GM12878 (cell line): ENCODE results near the gene CCDC106. TPM values are rescaled to one million over a fixed set of nuclear protein-coding genes. Genes with fewer than 3 reads are reported as not detected.

ENCODE experiments used
- ATAC-seq: fragments of 200-7000 bp; cut with Tn5 transposase; 3 replicates; pipeline ENCODE4 v1.9.1; 2020; ENCODE audit warnings: mild to moderate bottlenecking, moderate library complexity
- BruUV-seq: library from RNA; stranded (reverse); fragments of 400-500 nt; replicated peaks from 2 replicates; lab custom pipeline; 2021; lab: Mats Ljungman, UMichigan
- CTCF ChIA-PET: fragments of 300-600 bp; sonication (Branson Sonifier 250); formaldehyde crosslinking; extraction: SDS; loops from one replicate; lab custom pipeline; 2021; ENCODE audit warnings: inconsistent platforms; lab: Yijun Ruan, JAX
- POLR2A ChIA-PET: fragments of 350-600 bp; formaldehyde crosslinking; extraction: SDS; loops from one replicate; lab custom pipeline; 2021; ENCODE audit warnings: inconsistent platforms; lab: Charles Lee
- RAD21 ChIA-PET: fragments of 300-600 bp; sonication (Branson Sonifier 250); formaldehyde crosslinking; loops from one replicate; lab custom pipeline; 2023; ENCODE audit warnings: antibody characterized with exemption; ENCODE audit not compliant: unreplicated experiment; lab: Charles Lee
- SMC1A ChIA-PET: fragments of 300-600 bp; sonication (Branson Sonifier 250); formaldehyde crosslinking; loops from one replicate; lab custom pipeline; 2023; ENCODE audit not compliant: unreplicated experiment, uncharacterized antibody; lab: Charles Lee
- DNase-seq: peaks from one replicate; pipeline ENCODE4 v3.0.0-alpha.2; 2011; ENCODE audit warnings: low read depth, low spot score
- FAIRE-seq: peaks from 3 replicates; lab custom pipeline; 2011; peaks lifted over from hg19 to GRCh38; lab: Jason Lieb, UNC
- H2AFZ ChIP-seq: 2 replicates; pipeline ENCODE4 v1.6.0; 2011; ENCODE audit warnings: low read depth, low read length, control low read depth; ENCODE audit not compliant: control insufficient read depth
- H3K27ac ChIP-seq: 2 replicates; pipeline ENCODE4 v1.5.1; 2011; ENCODE audit warnings: control low read depth; ENCODE audit not compliant: control insufficient read depth, insufficient read depth
- H3K27me3 ChIP-seq, 2 experiments: replicated peaks in 1 of 2; 2 replicates each; pipeline versions ENCODE4 v1.6.0 to v1.6.1; 2011; ENCODE audit warnings: low read length in 1 of 2; ENCODE audit not compliant: control insufficient read depth in 2 of 2, insufficient read depth in 2 of 2
- H3K36me3 ChIP-seq, 2 experiments: 2 replicates each; pipeline ENCODE4 v1.5.1; 2011; ENCODE audit warnings: low read length in 1 of 2; ENCODE audit not compliant: control insufficient read depth in 2 of 2, insufficient read depth in 2 of 2
- H3K4me1 ChIP-seq: 2 replicates; pipeline ENCODE4 v1.6.1; 2011; ENCODE audit warnings: mild to moderate bottlenecking, low read length, moderate library complexity, mixed read lengths; ENCODE audit not compliant: control insufficient read depth, insufficient read depth
- H3K4me2 ChIP-seq: 2 replicates; pipeline ENCODE4 v1.6.0; 2011; ENCODE audit warnings: control low read depth; ENCODE audit not compliant: control insufficient read depth, insufficient read depth
- H3K4me3 ChIP-seq: fragments of 200-600 bp; sonication (generic); 2 replicates; pipeline ENCODE4 v1.5.1; 2016
- H3K79me2 ChIP-seq: 2 replicates; pipeline ENCODE4 v1.6.0; 2011; ENCODE audit warnings: low read length; ENCODE audit not compliant: control insufficient read depth, insufficient read depth
- H3K9ac ChIP-seq: 2 replicates; pipeline ENCODE4 v1.8.0; 2011; ENCODE audit warnings: low read length, control low read depth, mixed read lengths; ENCODE audit not compliant: control insufficient read depth, insufficient read depth
- H3K9me3 ChIP-seq: replicated peaks from 3 replicates; pipeline ENCODE4 v1.5.1; 2011; ENCODE audit warnings: mild to moderate bottlenecking, low read length; ENCODE audit not compliant: control insufficient read depth, insufficient read depth
- H4K20me1 ChIP-seq: 2 replicates; pipeline ENCODE4 v1.6.0; 2011; ENCODE audit not compliant: control insufficient read depth, insufficient read depth
- CEBPB ChIP-seq, 2 experiments: fragments of 150-350 bp in 1 of 2; IDR thresholded peaks; 2 replicates each; pipeline ENCODE4 v1.6.1; 2012 to 2014; ENCODE audit warnings: low read depth in 2 of 2, low read length in 2 of 2, borderline replicate concordance in 1 of 2, inconsistent platforms in 1 of 2
- CHD1 ChIP-seq: IDR thresholded peaks from 2 replicates; pipeline ENCODE4 v1.6.1; 2012; ENCODE audit warnings: low read depth, low read length, improper control_type of control experiment
- DPF2 ChIP-seq: fragments of 450-650 bp; IDR thresholded peaks from 2 replicates; pipeline ENCODE4 v1.6.1; 2017; ENCODE audit warnings: mild to moderate bottlenecking
- FOXK2 ChIP-seq: fragments of 450-650 bp; IDR thresholded peaks from 2 replicates; pipeline ENCODE4 v1.6.1; 2017; ENCODE audit warnings: mild to moderate bottlenecking, moderate library complexity
- HDAC6 ChIP-seq: fragments of 200-600 bp; sonication (generic); IDR thresholded peaks from one replicate; pipeline ENCODE4 v1.8.0; 2017; ENCODE audit warnings: antibody characterized with exemption; ENCODE audit not compliant: unreplicated experiment
- HDGF ChIP-seq: fragments of 450-650 bp; IDR thresholded peaks from 2 replicates; pipeline ENCODE4 v1.6.1; 2016; ENCODE audit warnings: antibody characterized with exemption
- IKZF1 ChIP-seq: fragments of 450-650 bp; conservative IDR thresholded peaks from 2 replicates; pipeline ENCODE4 v1.6.1; 2017; ENCODE audit warnings: antibody characterized with exemption, mild to moderate bottlenecking
- PAX5 ChIP-seq: IDR thresholded peaks from 2 replicates; pipeline ENCODE4 v1.6.1; 2011; ENCODE audit warnings: low read depth, low read length, borderline replicate concordance
- RB1 ChIP-seq: fragments of 450-650 bp; formaldehyde crosslinking; IDR thresholded peaks from 2 replicates; pipeline ENCODE4 v1.6.1; 2017; ENCODE audit warnings: mild to moderate bottlenecking, borderline replicate concordance
- ZNF24 ChIP-seq: fragments of 450-650 bp; IDR thresholded peaks from 2 replicates; pipeline ENCODE4 v1.6.1; 2017; ENCODE audit warnings: antibody characterized with exemption, mild to moderate bottlenecking
- ZNF622 ChIP-seq: fragments of 450-650 bp; IDR thresholded peaks from 2 replicates; pipeline ENCODE4 v1.6.1; 2017; ENCODE audit warnings: mild to moderate bottlenecking, inconsistent platforms
- WGBS: methylation state at CpG from one replicate; pipeline ENCODE4 v1.1.6; 2016; ENCODE audit warnings: low lambda C conversion rate; ENCODE audit not compliant: insufficient replicate concordance, insufficient coverage; ENCODE audit errors: missing lambda C conversion rate; 5-methylcytosine and 5-hydroxymethylcytosine counted together
- in situ Hi-C: fragments of 300-500 bp; cut with MboI; formaldehyde crosslinking; loops from 9 replicates; pipeline ENCODE4 v1.14.3; 2018; ENCODE audit warnings: mixed read lengths
- intact Hi-C: fragments of 100-400 bp; cut with micrococcal nuclease; formaldehyde crosslinking; loops from one replicate; pipeline ENCODE4 v1.14.2; 2022; ENCODE audit not compliant: unreplicated experiment
- polyA plus RNA-seq, 11 experiments: library from polyadenylated mRNA; depleted of rRNA in 4 of 11; unstranded in 6 of 11; stranded (reverse) in 5 of 11; fragments of >200 nt; fragmentation: Nextera tagmentation in 4 of 11; fragmentation: Illumina TruSeq in 1 of 11; extraction: Ambion mirVana in 4 of 11; extraction: Trizol in 1 of 11; gene quantifications; 1 replicate in 1 of 11; 2 replicates in 10 of 11; pipeline versions ENCODE4 v1.2.1 to v1.2.3, GENCODE V29; 2011 to 2016; ENCODE audit warnings: inconsistent platforms in 2 of 11, missing spikeins in 2 of 11, low read depth in 1 of 11
- total RNA-seq, 4 experiments: library from RNA; depleted of rRNA in 3 of 4; stranded (reverse); fragments of >200 nt in 3 of 4; fragmentation: Illumina TruSeq in 1 of 4; extraction: Trizol in 1 of 4; gene quantifications; 2 replicates each; pipeline versions ENCODE4 v1.2.1 to v1.2.3, GENCODE V29; 2013 to 2021
- TF ChIP-seq, protein P1 (sequence below): fragments of 450-650 bp; IDR thresholded peaks from 2 replicates; pipeline ENCODE4 v1.6.1; 2016; ENCODE audit warnings: mild to moderate bottlenecking
- TF ChIP-seq, protein P2 (sequence below): fragments of 450-650 bp; IDR thresholded peaks from 2 replicates; pipeline ENCODE4 v1.6.1; 2017; ENCODE audit warnings: antibody characterized with exemption, mild to moderate bottlenecking, moderate library complexity

CCDC106 gene
- total and polyA plus RNA-seq, 10 of the 15 experiments (the other 5 are each of a cell fraction or from before 2014, with no cell fraction given), result 0.04 to 35.9 (median 19.8) TPM

DNA sequence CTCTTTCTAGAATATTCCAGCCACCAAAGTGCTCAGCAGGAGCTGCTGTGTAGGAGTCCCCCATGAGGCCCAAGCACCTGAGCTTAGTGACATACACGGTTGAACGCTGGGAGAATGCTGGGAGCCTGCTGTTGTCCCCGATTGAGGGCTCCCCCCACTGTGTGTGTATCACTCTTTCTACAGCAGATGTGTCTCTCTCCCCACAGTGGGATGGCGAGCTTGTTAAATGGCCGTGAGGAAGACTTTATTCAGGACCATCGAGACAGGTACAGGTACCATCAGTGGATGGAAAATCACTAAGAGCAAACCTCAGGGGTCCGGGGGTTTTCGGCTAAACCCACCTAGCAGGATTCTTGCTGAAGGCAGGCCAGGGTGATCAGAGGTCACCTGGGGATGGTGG is 49.7 kb downstream of the CCDC106 start:
- no peaks in the 10 kb centered on the region for H3K27me3 ChIP-seq
- no peak overlapping the region for H3K27ac ChIP-seq
- peaks cover 8 to 11% of the 10 kb centered on the region in 2 experiments; a peak in 2 of 4 replicates for H3K36me3 ChIP-seq
- in situ Hi-C loops, result no loop called here
- no peak overlapping the region for H3K4me2 ChIP-seq
- no peak for ATAC-seq
- no peaks in the 10 kb centered on the region for H3K9me3 ChIP-seq
- no peak for DNase-seq
- TSS peak; percentile 35 for BruUV-seq
- no peaks in the 10 kb centered on the region for H3K79me2 ChIP-seq
- H2AFZ ChIP-seq, result no peak overlapping the region
- FAIRE-seq, result no peak
- H3K4me1 ChIP-seq, result no peaks in the 10 kb centered on the region
- no peaks in the 10 kb centered on the region for H4K20me1 ChIP-seq
- SMC1A ChIA-PET, result no interaction called here
- intact Hi-C loops, result no loop called here
- H3K9ac ChIP-seq, result no peak overlapping the region
- RAD21 ChIA-PET, result no interaction called here
- H3K4me3 ChIP-seq, result no peak overlapping the region
- TF ChIP-seq, protein P1, sequence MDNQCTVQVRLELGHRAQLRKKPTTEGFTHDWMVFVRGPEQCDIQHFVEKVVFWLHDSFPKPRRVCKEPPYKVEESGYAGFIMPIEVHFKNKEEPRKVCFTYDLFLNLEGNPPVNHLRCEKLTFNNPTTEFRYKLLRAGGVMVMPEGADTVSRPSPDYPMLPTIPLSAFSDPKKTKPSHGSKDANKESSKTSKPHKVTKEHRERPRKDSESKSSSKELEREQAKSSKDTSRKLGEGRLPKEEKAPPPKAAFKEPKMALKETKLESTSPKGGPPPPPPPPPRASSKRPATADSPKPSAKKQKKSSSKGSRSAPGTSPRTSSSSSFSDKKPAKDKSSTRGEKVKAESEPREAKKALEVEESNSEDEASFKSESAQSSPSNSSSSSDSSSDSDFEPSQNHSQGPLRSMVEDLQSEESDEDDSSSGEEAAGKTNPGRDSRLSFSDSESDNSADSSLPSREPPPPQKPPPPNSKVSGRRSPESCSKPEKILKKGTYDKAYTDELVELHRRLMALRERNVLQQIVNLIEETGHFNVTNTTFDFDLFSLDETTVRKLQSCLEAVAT, result no peak
- TF ChIP-seq CHD1 (no peak), HDGF (no peak), ZNF622 (no peak), CEBPB (IDR thresholded peaks at IDR 0.05; ENCODE audit: borderline replicate concordance in 1 of 2, low read depth in 2 of 2, low read length in 2 of 2) (no peak), DPF2 (no peak), ZNF24 (no peak), IKZF1 (no peak), PAX5 (no peak), RB1 (no peak), HDAC6 (no peak), FOXK2 (no peak)
- TF ChIP-seq, protein P2, sequence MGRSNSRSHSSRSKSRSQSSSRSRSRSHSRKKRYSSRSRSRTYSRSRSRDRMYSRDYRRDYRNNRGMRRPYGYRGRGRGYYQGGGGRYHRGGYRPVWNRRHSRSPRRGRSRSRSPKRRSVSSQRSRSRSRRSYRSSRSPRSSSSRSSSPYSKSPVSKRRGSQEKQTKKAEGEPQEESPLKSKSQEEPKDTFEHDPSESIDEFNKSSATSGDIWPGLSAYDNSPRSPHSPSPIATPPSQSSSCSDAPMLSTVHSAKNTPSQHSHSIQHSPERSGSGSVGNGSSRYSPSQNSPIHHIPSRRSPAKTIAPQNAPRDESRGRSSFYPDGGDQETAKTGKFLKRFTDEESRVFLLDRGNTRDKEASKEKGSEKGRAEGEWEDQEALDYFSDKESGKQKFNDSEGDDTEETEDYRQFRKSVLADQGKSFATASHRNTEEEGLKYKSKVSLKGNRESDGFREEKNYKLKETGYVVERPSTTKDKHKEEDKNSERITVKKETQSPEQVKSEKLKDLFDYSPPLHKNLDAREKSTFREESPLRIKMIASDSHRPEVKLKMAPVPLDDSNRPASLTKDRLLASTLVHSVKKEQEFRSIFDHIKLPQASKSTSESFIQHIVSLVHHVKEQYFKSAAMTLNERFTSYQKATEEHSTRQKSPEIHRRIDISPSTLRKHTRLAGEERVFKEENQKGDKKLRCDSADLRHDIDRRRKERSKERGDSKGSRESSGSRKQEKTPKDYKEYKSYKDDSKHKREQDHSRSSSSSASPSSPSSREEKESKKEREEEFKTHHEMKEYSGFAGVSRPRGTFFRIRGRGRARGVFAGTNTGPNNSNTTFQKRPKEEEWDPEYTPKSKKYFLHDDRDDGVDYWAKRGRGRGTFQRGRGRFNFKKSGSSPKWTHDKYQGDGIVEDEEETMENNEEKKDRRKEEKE, result no peak
- TF ChIP-seq, all 136 proteins: peak for 0
- 88% methylated on average over 8 of the region's 8 CpGs for WGBS
- ChIA-PET POLR2A (no interaction called here), CTCF (no interaction called here)
